IPS-NIHi7 (cell line): ENCODE measurements around the gene NAA20.

Experiments
- DNase-seq: peaks from one replicate; pipeline ENCODE4 v3.0.0; 2012; ENCODE audit warnings: mixed read lengths; ENCODE audit errors: extremely low spot score

Gene NAA20, protein sequence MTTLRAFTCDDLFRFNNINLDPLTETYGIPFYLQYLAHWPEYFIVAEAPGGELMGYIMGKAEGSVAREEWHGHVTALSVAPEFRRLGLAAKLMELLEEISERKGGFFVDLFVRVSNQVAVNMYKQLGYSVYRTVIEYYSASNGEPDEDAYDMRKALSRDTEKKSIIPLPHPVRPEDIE

DNA sequence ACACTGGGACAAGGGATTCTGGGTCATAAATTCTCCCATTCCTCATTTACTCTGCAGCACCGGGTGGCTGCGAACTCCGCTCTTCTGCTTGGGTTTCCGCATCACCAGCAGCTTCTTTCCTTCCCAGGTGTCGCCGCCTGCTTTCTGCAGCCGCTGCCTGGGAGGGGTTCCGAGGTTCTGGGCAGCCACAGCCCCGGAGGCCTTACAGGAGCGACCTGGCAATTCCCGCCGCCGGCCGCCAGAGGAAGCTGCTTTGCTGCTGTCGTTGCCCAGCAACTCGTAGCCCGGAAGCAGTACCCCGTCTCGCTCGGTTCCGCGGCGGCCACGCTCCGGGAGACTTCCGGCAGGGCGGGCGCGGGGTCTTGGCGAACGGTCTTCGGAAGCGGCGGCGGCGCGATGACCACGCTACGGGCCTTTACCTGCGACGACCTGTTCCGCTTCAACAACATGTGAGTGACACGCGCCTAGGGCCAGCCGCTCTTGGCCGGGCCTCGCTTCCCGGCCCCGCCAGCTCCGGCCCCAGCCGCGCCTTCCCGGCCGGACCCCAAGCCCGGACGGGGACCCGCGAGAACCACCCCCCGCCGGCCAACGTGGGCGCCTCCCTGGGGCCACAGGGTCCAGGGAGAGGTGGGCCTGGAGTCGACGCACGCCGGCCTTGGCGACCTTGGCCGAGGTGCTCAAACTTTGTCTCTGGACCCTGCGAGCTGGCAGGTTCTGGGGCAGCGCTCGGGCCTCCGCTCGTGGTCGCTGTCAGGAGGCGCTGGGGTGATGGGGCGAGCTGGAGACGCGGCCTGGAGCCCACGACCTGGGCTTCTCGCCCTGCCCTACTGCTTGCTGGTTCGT lies at the start of gene NAA20:
TSS of gene NAA20 (plus strand) at position 362 of the 843 bp plus-strand sequence. CDS start at position 397, 35 bp downstream.
- peak; percentile 98 for DNase-seq

DNA sequence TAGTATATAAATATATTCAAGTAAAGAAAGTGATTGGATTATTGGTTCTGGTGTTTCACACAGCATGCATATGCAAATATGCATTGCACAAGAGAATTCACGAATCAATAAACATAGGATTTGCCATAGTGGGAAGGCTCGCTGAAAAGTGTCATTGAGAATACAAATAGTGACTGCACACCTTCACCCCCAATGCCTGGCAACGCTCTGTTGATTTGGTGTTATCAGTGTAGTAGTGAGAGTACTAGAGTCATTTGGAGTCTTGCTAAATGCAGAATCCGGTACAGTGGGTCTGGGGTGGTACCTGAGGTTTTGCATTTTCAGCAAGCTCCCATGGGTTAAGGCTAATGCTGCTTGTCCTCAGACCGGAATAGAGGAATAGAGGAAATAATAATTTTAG lies 49.7 kb upstream of the NAA20 start:
- DNase-seq, result no peak

DNA sequence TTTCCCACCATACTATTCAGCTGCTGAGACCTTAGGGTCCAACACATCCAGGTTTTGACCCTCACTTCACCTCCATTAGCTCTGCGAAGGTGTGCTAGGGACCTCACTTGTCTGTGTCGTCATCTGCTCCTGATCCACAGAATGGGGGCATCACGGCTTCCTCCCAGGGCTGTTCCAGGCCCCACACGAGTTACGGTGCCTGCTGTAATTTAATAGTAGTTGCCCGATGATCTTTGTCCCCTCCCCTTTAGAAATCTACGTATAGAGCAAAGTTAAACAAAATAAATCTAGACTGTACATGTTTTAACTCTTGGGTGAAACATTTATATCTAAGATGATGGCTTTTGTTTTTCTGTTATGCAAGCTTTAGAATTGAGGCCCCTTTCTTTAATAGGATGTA lies 49.1 kb upstream of the NAA20 start:
- DNase-seq, result no peak

DNA sequence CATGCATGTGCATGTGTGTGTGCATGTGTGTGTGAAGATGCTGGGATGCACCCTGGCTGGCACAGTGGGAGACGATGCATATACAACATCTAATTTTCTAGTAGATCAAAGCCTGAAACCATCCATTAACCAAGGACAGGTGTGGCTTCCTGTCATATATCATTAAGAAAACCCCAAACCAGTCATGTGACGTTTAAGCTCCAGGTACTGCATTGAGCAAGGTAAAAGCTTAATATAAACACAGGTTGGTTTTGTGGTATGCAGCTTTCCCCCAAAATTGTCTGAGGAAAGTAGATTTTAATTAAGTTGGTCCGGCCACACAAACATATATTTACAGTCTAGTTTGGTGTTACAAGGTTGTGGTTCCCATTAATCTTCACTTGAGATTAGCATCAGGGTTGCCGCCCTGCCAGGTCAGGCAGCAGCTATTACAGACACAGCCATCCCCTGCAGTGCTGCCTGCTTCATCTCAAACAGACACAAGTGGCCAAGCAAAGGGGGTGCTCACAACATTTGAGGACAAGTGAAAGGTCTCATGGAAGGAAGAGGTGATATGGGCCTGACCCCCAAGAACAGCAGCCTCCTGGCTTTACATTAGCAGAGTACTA lies 48.6 kb upstream of the NAA20 start:
- DNase-seq, result no peak

DNA sequence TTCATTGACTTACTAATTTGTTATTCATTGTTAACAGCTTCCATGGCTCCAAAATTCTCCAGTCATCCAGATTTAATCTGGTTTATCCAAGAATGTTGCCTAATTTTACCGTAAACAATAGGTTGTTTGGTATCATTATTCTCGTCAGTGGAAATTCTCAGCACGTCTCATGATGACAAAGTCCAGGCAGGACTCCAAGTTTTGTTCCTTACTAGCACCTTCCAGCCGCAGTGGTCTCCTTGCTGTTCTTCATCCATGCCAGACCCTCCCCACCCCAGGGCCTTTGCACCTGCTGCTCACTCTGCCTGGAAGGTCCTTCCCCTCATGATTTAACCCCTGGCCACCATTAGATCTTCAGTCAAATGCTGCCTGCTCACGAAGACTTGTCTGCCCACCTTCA lies 48.1 kb upstream of the NAA20 start:
- no peak for DNase-seq

- DNase-seq, result no peak
Observed at GRCh38 chr20:19969507-19970255, 47.5 kb upstream of the NAA20 start.

DNA sequence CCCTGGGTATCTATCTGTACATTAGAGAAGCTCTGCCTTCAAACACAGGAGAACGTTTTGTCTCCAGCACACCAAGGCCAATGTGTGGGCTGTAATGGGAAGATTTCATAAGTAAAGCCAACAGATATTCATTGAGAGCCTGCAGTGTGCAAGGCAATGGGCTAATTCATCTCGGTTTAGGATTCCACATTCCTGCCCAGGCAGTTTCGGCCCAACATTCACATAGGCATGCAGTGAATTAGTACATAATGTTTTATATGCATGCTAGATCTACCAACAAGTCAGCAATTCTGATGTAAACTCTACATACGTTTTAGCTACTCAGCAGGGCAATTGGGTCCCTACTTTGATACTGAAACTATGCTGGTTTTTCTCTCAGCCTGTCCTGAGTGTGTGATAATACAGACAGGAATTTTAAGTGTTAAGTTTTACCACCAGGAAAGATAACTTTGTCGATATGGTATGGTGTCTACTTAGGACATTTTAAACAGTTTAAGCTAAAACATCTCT lies 46.9 kb upstream of the NAA20 start:
- DNase-seq, result no peak

DNA sequence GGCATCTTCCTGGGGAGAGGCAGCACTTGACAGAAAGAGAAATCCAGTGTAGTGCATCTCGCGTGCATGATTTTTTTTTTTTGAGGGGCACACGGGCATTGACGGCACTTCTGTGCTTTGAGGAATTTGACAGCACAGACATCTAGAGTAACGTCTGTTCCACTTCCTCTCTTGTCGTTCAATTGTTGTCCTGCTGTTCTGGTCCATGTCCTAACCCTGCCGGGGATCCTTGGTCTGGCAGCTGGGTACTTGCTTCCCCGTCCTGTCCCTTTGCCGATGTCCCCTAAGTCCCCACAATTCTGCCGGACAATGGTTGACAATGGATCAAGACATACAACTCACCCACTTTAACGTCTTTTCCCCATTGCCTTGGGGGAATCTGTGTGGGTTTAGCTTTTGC lies 46.0 kb upstream of the NAA20 start:
- no peak for DNase-seq

DNA sequence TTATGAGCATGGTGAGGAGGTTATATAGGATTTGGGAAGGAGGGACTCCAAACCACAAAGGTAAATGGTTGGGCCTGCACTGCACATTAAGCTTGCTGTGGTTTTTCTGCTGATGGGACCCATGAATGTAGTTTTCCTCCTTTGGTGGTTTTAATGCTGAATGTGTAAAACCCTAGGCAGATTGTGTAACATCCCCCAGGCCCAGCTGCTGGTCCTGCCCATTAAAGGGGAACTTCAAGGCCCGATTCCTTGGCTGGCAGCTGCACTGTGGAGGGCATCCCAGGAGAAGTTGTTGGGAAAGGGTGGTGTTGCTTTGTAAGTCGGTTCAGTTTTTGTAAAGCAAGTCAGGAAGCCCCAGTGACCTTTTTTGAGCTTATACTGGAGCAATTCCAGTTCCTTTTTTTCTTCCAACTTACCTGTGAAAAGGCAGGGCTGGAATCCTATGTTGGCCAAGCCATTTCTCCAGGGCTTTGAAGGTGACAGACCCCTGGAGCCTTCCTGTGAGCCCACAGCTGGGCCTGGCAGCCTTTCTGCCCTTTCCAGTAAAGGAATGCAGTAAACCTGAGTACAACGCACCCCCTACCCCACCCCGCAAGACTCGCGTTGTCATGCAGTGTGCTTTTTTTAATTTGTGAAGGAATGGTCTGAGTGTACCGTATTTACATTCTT lies 43.1 kb upstream of the NAA20 start:
- no peak for DNase-seq

- no peak for DNase-seq
Observed at GRCh38 chr20:19974630-19975435, 42.3 kb upstream of the NAA20 start.

DNA sequence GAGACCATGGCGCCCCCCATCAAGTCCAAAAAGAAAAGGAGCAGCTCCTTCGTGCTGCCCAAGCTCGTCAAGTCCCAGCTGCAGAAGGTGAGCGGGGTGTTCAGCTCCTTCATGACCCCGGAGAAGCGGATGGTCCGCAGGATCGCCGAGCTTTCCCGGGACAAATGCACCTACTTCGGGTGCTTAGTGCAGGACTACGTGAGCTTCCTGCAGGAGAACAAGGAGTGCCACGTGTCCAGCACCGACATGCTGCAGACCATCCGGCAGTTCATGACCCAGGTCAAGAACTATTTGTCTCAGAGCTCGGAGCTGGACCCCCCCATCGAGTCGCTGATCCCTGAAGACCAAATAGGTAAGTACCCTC lies 41.7 kb upstream of the NAA20 start:
- no peak for DNase-seq

DNA sequence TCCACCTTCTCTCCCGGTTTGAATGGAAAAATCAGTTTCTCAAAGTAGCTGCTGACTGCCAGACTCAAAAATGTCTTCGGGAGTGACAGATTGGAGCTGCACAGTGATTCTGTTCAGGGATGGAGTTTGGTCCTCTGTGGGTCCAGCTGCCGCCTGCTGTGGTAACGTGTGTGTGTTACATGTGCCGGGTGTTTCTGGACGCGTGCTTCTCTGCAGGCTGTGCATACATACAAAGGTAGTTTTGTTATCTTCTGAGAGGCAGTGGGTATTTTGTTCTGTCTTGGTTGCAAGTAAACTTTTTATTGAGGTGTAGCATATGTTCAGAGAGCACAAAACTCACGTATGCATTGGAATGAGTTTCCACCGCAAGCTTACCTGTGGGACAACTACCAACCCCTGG lies 41.3 kb upstream of the NAA20 start:
- DNase-seq, result no peak

GRCh38 chr20:19976595-19977372 lies 40.4 kb upstream of the NAA20 start:
- peak; percentile 81 for DNase-seq

DNA sequence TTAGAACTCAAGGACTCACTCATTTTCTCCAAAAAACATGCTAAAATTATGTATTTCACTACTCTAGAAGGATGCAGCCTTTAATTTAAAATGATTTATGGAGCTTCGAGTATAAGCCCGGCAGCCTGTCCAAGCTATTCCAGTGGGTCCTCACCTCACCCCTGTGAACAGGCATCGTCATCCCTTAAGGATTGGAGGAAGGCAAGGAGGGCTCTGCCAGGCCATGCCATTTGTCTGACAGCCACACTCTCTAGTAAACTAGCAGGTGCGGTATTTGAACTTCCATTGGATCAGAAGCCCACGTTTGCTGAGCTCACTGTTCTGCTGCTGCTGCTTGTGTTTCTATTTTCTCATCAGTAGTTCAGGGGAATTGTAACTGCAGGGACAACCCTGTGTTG lies 39.8 kb upstream of the NAA20 start:
- no peak for DNase-seq

DNA sequence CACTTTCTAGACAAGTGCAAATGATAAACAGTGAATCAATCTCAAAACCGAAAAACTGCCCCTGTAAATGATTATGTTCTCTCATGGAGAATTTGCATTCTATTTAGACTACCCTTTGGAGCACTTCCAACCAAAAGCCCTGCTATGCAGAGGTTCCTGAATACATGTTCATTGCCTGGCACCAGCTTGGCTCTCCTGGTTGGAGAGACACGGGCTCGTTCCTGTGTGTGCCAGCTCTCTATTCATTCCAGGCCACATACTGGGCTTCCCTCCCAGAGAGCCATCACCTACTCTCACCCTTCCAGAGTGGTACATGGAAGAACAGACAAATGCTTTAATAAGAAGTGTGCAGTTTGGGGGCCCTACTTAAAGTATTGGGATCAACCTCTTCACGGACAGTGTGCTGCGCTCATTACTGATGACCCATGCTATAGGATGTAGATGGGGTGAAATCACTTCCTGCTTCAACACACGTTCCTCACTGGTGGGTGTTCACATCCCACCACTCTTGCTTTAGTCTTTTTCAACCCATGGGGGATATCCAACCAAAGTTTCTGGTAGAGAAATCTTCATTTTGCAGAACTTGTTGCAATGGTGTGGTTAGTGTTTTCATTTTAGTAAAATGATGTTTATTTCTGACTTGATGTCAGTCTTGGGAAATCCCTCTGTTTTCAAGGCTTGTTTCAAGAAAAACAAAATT lies 38.5 kb upstream of the NAA20 start:
- DNase-seq, result no peak

- no peak for DNase-seq
Observed at GRCh38 chr20:19981031-19981451, 36.1 kb upstream of the NAA20 start.

DNA sequence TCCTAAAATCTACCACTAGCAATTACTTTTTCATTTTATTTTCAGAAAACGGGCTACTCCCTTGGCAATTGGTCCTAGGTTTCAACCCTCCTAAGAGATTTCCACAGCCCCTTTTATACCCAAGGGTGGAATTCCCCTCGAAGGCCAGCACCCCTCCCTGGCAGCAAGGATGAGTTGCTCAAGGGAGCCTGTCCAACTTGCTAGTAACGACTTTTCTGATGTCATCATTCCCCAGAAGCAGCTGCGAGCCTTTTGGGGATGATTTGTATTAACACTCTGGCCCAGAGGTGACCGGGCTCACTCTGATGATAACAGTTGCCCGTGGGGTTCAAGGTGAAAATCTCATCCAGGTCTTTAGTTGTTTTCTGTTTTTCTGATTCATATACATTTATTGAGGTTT lies 30.7 kb upstream of the NAA20 start:
- no peak for DNase-seq

DNA sequence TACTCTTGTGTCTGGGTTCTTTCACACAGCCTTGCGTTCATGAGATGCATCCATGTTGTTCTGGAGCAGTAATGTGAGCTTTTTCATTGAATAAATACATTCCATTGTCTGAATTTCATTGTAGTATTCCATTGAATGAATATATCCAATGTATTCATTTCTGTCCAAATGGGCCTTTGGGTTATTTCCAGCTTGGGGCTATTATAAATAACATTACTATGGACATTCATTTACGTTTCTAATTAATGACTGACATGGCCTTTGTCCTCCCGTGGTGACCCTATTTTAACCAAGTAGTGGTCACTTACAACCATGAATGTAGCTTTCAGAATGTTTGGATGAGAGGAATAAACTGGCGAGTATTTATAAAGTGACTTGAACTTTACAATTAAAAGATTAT lies 30.1 kb upstream of the NAA20 start:
- no peak for DNase-seq

- no peak for DNase-seq
Observed at GRCh38 chr20:19990850-19991249, 26.3 kb upstream of the NAA20 start.
